ENCODE measurements around the gene CREBBP.
A peak's percentile ranks its signal among the peaks of the same experiment; 100 is the strongest.

The CREBBP gene

GRCh38 chr16:3873482-3874173, 6.9 kb downstream of the CREBBP start:
- no CpG with 5 or more reads among the region's 13 CpGs for WGBS, 2 donors (ENCODE audit: extremely low coverage in 2 of 2, insufficient read length in 2 of 2, insufficient replicate concordance in 1 of 2)
- H3K9ac ChIP-seq (ENCODE audit: low read depth, low read length, poor library complexity) = no peak overlapping the region
- peak overlapping the region; percentile 41 for H3K27ac ChIP-seq (replicated peaks; ENCODE audit: low read length)

GRCh38 chr16:3872216-3872895, 8.2 kb downstream of the CREBBP start:
- H2BK12ac ChIP-seq (ENCODE audit: low read length) = no peak overlapping the region
- peaks cover 13 to 18% of the 10 kb centered on the region in 2 donors for H3K4me1 ChIP-seq (ENCODE audit: control insufficient read depth in 2 of 2, insufficient read depth in 1 of 2, low read depth in 1 of 2, low read length in 2 of 2)
- H3K23ac ChIP-seq (ENCODE audit: low read depth, low read length, poor library complexity) = no peak overlapping the region
- H2BK15ac ChIP-seq (ENCODE audit: low read length) = no peak overlapping the region
- peak overlapping the region; percentile 15 for H3K14ac ChIP-seq (ENCODE audit: low read length)
- H3K36me3 ChIP-seq (replicated peaks in 1 of 2; ENCODE audit: control insufficient read depth in 2 of 2, insufficient read depth in 2 of 2, low read length in 2 of 2) = peaks cover 2 to 33% of the 10 kb centered on the region in 2 donors
- DNase-seq (ENCODE audit: low spot score) = no peak
- H2BK120ac ChIP-seq (ENCODE audit: low read depth, low read length) = no peak overlapping the region
- H4K8ac ChIP-seq (ENCODE audit: low read depth, low read length) = no peak overlapping the region
- no peak overlapping the region for H2AK5ac ChIP-seq (ENCODE audit: low read depth, low read length)
- H3K27ac ChIP-seq (replicated peaks; ENCODE audit: low read length) = no peak overlapping the region
- no peak overlapping the region for H2BK5ac ChIP-seq (ENCODE audit: low read length)
- no peak overlapping the region for H3K4ac ChIP-seq (ENCODE audit: low read length)
- peak overlapping the region; percentile 18 for H3K9ac ChIP-seq (ENCODE audit: low read depth, low read length, poor library complexity)
- no peak overlapping the region for H3K4me2 ChIP-seq (ENCODE audit: insufficient read depth, low read length, poor library complexity, severe bottlenecking)
- H3K27me3 ChIP-seq (ENCODE audit: control insufficient read depth in 3 of 3, insufficient read depth in 3 of 3, low read depth in 1 of 3, low read length in 3 of 3) = no peaks in the 10 kb centered on the region
- peaks cover 2% of the 10 kb centered on the region for H3K79me1 ChIP-seq (ENCODE audit: low read depth, low read length)
- no CpG with 5 or more reads among the region's 12 CpGs for WGBS, 2 donors (ENCODE audit: extremely low coverage in 2 of 2, insufficient read length in 2 of 2, insufficient replicate concordance in 1 of 2)
- no peak overlapping the region for H2AFZ ChIP-seq (ENCODE audit: low read length)
- H4K91ac ChIP-seq (ENCODE audit: low read depth, low read length, poor library complexity) = no peak overlapping the region
- H3K4me3 ChIP-seq (ENCODE audit: low read length in 2 of 2) = no peak overlapping the region
- H3K18ac ChIP-seq (ENCODE audit: low read length) = no peak overlapping the region
- H3K9me3 ChIP-seq (replicated peaks in 1 of 2; ENCODE audit: control insufficient read depth in 2 of 2, insufficient read depth in 1 of 2, low read depth in 1 of 2, low read length in 2 of 2) = peaks cover 0 to 23% of the 10 kb centered on the region in 2 donors

More at GRCh38 chr16:3873482-3874173, 6.9 kb downstream of the CREBBP start:
- Histone ChIP-seq H2AFZ (ENCODE audit: low read length) (no peak overlapping the region), H2BK15ac (ENCODE audit: low read length) (no peak overlapping the region), H2AK5ac (ENCODE audit: low read depth, low read length) (no peak overlapping the region), H3K79me1 (ENCODE audit: low read depth, low read length) (peaks cover under 1% of the 10 kb centered on the region), H3K23ac (ENCODE audit: low read depth, low read length, poor library complexity) (no peak overlapping the region), H3K4me2 (ENCODE audit: insufficient read depth, low read length, poor library complexity, severe bottlenecking) (no peak overlapping the region), H3K18ac (ENCODE audit: low read length) (no peak overlapping the region), H2BK5ac (ENCODE audit: low read length) (no peak overlapping the region), H3K4ac (ENCODE audit: low read length) (no peak overlapping the region), H4K91ac (ENCODE audit: low read depth, low read length, poor library complexity) (no peak overlapping the region), H3K36me3 (replicated peaks in 1 of 2; ENCODE audit: control insufficient read depth in 2 of 2, insufficient read depth in 2 of 2, low read length in 2 of 2) (peaks cover 2 to 39% of the 10 kb centered on the region in 2 donors), H2BK12ac (ENCODE audit: low read length) (no peak overlapping the region), H3K4me1 (ENCODE audit: control insufficient read depth in 2 of 2, insufficient read depth in 1 of 2, low read depth in 1 of 2, low read length in 2 of 2) (peaks cover 13 to 20% of the 10 kb centered on the region in 2 donors), H3K14ac (ENCODE audit: low read length) (no peak overlapping the region), H2BK120ac (ENCODE audit: low read depth, low read length) (no peak overlapping the region), H3K27me3 (ENCODE audit: control insufficient read depth in 3 of 3, insufficient read depth in 3 of 3, low read depth in 1 of 3, low read length in 3 of 3) (no peaks in the 10 kb centered on the region), H4K8ac (ENCODE audit: low read depth, low read length) (no peak overlapping the region), H3K9me3 (replicated peaks in 1 of 2; ENCODE audit: control insufficient read depth in 2 of 2, insufficient read depth in 1 of 2, low read depth in 1 of 2, low read length in 2 of 2) (peaks cover 0 to 25% of the 10 kb centered on the region in 2 donors), H3K4me3 (ENCODE audit: low read length in 2 of 2) (no peak overlapping the region)
- DNase-seq (ENCODE audit: low spot score) = no peak

- Histone ChIP-seq H3K4me3 (ENCODE audit: low read length in 2 of 2) (no peak overlapping the region), H3K27me3 (ENCODE audit: control insufficient read depth in 3 of 3, insufficient read depth in 3 of 3, low read depth in 1 of 3, low read length in 3 of 3) (no peaks in the 10 kb centered on the region), H2BK5ac (ENCODE audit: low read length) (no peak overlapping the region), H4K8ac (ENCODE audit: low read depth, low read length) (no peak overlapping the region), H3K4me2 (ENCODE audit: insufficient read depth, low read length, poor library complexity, severe bottlenecking) (no peak overlapping the region), H3K23ac (ENCODE audit: low read depth, low read length, poor library complexity) (no peak overlapping the region), H3K79me1 (ENCODE audit: low read depth, low read length) (peaks cover 2% of the 10 kb centered on the region), H3K36me3 (replicated peaks in 1 of 2; ENCODE audit: control insufficient read depth in 2 of 2, insufficient read depth in 2 of 2, low read length in 2 of 2) (peaks cover 0 to 8% of the 10 kb centered on the region in 2 donors), H2AFZ (ENCODE audit: low read length) (no peak overlapping the region), H3K27ac (replicated peaks; ENCODE audit: low read length) (no peak overlapping the region), H2BK15ac (ENCODE audit: low read length) (no peak overlapping the region), H3K9me3 (replicated peaks in 1 of 2; ENCODE audit: control insufficient read depth in 2 of 2, insufficient read depth in 1 of 2, low read depth in 1 of 2, low read length in 2 of 2) (no peaks in the 10 kb centered on the region), H4K91ac (ENCODE audit: low read depth, low read length, poor library complexity) (no peak overlapping the region), H3K4ac (ENCODE audit: low read length) (no peak overlapping the region), H3K14ac (ENCODE audit: low read length) (no peak overlapping the region), H3K9ac (ENCODE audit: low read depth, low read length, poor library complexity) (no peak overlapping the region), H3K4me1 (ENCODE audit: control insufficient read depth in 2 of 2, insufficient read depth in 1 of 2, low read depth in 1 of 2, low read length in 2 of 2) (peaks cover 12 to 13% of the 10 kb centered on the region in 2 donors), H2AK5ac (ENCODE audit: low read depth, low read length) (no peak overlapping the region), H2BK12ac (ENCODE audit: low read length) (no peak overlapping the region), H3K18ac (ENCODE audit: low read length) (no peak overlapping the region), H2BK120ac (ENCODE audit: low read depth, low read length) (no peak overlapping the region)
- no peak for DNase-seq (ENCODE audit: low spot score)
- WGBS, 2 donors (ENCODE audit: extremely low coverage in 2 of 2, insufficient read length in 2 of 2, insufficient replicate concordance in 1 of 2) = no CpG with 5 or more reads among the region's 3 CpGs
Observed at GRCh38 chr16:3868967-3869366, 11.5 kb downstream of the CREBBP start.

GRCh38 chr16:3868556-3868955, 12.0 kb downstream of the CREBBP start:
- no peak overlapping the region for H2AK5ac ChIP-seq (ENCODE audit: low read depth, low read length)
- H3K4ac ChIP-seq (ENCODE audit: low read length) = no peak overlapping the region
- no peaks in the 10 kb centered on the region for H3K9me3 ChIP-seq (replicated peaks in 1 of 2; ENCODE audit: control insufficient read depth in 2 of 2, insufficient read depth in 1 of 2, low read depth in 1 of 2, low read length in 2 of 2)
- no peak overlapping the region for H3K4me3 ChIP-seq (ENCODE audit: low read length in 2 of 2)
- no peak overlapping the region for H2AFZ ChIP-seq (ENCODE audit: low read length)
- peaks cover 0 to 8% of the 10 kb centered on the region in 2 donors for H3K36me3 ChIP-seq (replicated peaks in 1 of 2; ENCODE audit: control insufficient read depth in 2 of 2, insufficient read depth in 2 of 2, low read length in 2 of 2)
- no peak overlapping the region for H3K27ac ChIP-seq (replicated peaks; ENCODE audit: low read length)
- H3K79me1 ChIP-seq (ENCODE audit: low read depth, low read length) = peaks cover 2% of the 10 kb centered on the region
- H4K8ac ChIP-seq (ENCODE audit: low read depth, low read length) = no peak overlapping the region
- no peak overlapping the region for H2BK5ac ChIP-seq (ENCODE audit: low read length)
- no peaks in the 10 kb centered on the region for H3K27me3 ChIP-seq (ENCODE audit: control insufficient read depth in 3 of 3, insufficient read depth in 3 of 3, low read depth in 1 of 3, low read length in 3 of 3)
- H3K14ac ChIP-seq (ENCODE audit: low read length) = no peak overlapping the region
- H3K4me1 ChIP-seq (ENCODE audit: control insufficient read depth in 2 of 2, insufficient read depth in 1 of 2, low read depth in 1 of 2, low read length in 2 of 2) = peaks cover 13 to 14% of the 10 kb centered on the region in 2 donors
- H3K9ac ChIP-seq (ENCODE audit: low read depth, low read length, poor library complexity) = no peak overlapping the region
- H3K23ac ChIP-seq (ENCODE audit: low read depth, low read length, poor library complexity) = peak overlapping the region; percentile 81
- H4K91ac ChIP-seq (ENCODE audit: low read depth, low read length, poor library complexity) = no peak overlapping the region
- DNase-seq (ENCODE audit: low spot score) = no peak
- H3K4me2 ChIP-seq (ENCODE audit: insufficient read depth, low read length, poor library complexity, severe bottlenecking) = no peak overlapping the region
- H3K18ac ChIP-seq (ENCODE audit: low read length) = no peak overlapping the region
- no CpG with 5 or more reads among the region's 8 CpGs for WGBS, 2 donors (ENCODE audit: extremely low coverage in 2 of 2, insufficient read length in 2 of 2, insufficient replicate concordance in 1 of 2)
- no peak overlapping the region for H2BK120ac ChIP-seq (ENCODE audit: low read depth, low read length)
- no peak overlapping the region for H2BK15ac ChIP-seq (ENCODE audit: low read length)
- H2BK12ac ChIP-seq (ENCODE audit: low read length) = no peak overlapping the region

All from neuronal stem cell (in vitro differentiated cells).